Kidney (tissue), 22 donors: ENCODE measurements around the gene GSC2. TPM values are rescaled to one million over a fixed set of nuclear protein-coding genes. Genes with fewer than 3 reads are reported as not detected.

ENCODE experiments used
- DNase-seq, 5 donors: peaks; one replicate each; pipeline ENCODE4 v3.0.0-alpha.2; 2013 to 2020
- FAIRE-seq: peaks from 2 replicates; lab custom pipeline; 2012; peaks lifted over from hg19 to GRCh38; lab: Jason Lieb, UNC
- H3K27ac ChIP-seq, 2 donors: one replicate each; pipeline ENCODE4 v1.7.0; 2013; ENCODE audit warnings: low read depth in 2 of 2, low read length in 2 of 2, inconsistent platforms in 1 of 2
- H3K27me3 ChIP-seq: one replicate; pipeline ENCODE4 v1.7.1; 2013; ENCODE audit warnings: low read length, inconsistent platforms; ENCODE audit not compliant: control insufficient read depth, insufficient read depth
- H3K36me3 ChIP-seq, 3 donors: one replicate each; pipeline versions ENCODE4 v1.7.0 to v1.7.1; 2013; ENCODE audit warnings: low read length in 3 of 3, control low read depth in 1 of 3, inconsistent platforms in 1 of 3; ENCODE audit not compliant: insufficient read depth in 3 of 3, control insufficient read depth in 2 of 3
- H3K4me1 ChIP-seq, 3 donors: one replicate each; pipeline versions ENCODE4 v1.7.0 to v1.7.1; 2013; ENCODE audit warnings: low read length in 3 of 3, inconsistent platforms in 1 of 3, low read depth in 1 of 3; ENCODE audit not compliant: control insufficient read depth in 2 of 3, insufficient read depth in 2 of 3
- H3K4me3 ChIP-seq, 3 donors: one replicate each; pipeline versions ENCODE4 v1.7.0 to v1.8.1; 2013; ENCODE audit warnings: low read length in 3 of 3, control low read depth in 1 of 3, inconsistent platforms in 1 of 3
- H3K9ac ChIP-seq, 3 donors: one replicate each; pipeline versions ENCODE4 v1.7.0 to v1.7.1; 2013; ENCODE audit warnings: low read length in 3 of 3, control low read depth in 1 of 3, inconsistent platforms in 1 of 3
- H3K9me3 ChIP-seq, 3 donors: one replicate each; pipeline versions ENCODE4 v1.7.0 to v1.7.1; 2013; ENCODE audit warnings: low read length in 3 of 3, control low read depth in 1 of 3, inconsistent platforms in 1 of 3; ENCODE audit not compliant: control insufficient read depth in 2 of 3, insufficient read depth in 1 of 3
- intact Hi-C: fragments of 100-400 bp; cut with DNase I; formaldehyde crosslinking; loops from one replicate; pipeline ENCODE4 v1.11.1; 2022
- long read RNA-seq, 10 donors: library from polyadenylated mRNA in 1 of 10; unstranded in 1 of 10; transcript quantifications; one replicate each; pipeline ENCODE4 v2.0.0 and lab custom pipeline, GENCODE V29; 2021 to 2026
- polyA plus RNA-seq: library from polyadenylated mRNA; stranded (reverse); fragments of 350-450 nt; fragmentation: Illumina TruSeq; extraction: RNeasy Lipid Tissue Mini Kit (QIAGEN cat#74804); gene quantifications from one replicate; pipeline ENCODE4 v1.2.3, GENCODE V29; 2014; ENCODE audit warnings: low read depth, low replicate concordance; ENCODE audit not compliant: insufficient read depth
- total RNA-seq: library from RNA; stranded (reverse); fragmentation: NEBNext Ultra II Directional; extraction: Animal tissue kit (Norgen Biotek cat#: 25700); gene quantifications from one replicate; pipeline ENCODE4 v1.2.1, GENCODE V29; 2021
- TF ChIP-seq, protein P1 (sequence below): IDR thresholded peaks from 3 replicates; pipeline ENCODE4 v1.5.1; 2012; ENCODE audit warnings: mild to moderate bottlenecking, moderate library complexity, borderline replicate concordance; ENCODE audit not compliant: insufficient read depth; ENCODE audit errors: extremely low read depth
- donor health status: control.
- donor health status: control.
- donor health status: control.
- donor health status: control.
- donor health status: control.
- donor health status: DM: yes; HTN: yes; CAD: no.
- donor health status: Normal renal cell carcinoma (clear cell type).

Gene GSC2, protein sequence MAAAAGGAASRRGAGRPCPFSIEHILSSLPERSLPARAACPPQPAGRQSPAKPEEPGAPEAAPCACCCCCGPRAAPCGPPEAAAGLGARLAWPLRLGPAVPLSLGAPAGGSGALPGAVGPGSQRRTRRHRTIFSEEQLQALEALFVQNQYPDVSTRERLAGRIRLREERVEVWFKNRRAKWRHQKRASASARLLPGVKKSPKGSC
- total RNA-seq (not detected), polyA plus RNA-seq (not detected)
- long read RNA-seq, donor 1: 0 reads
- long read RNA-seq, donor 2: 0 reads
- long read RNA-seq, donor 3: 0 reads
- long read RNA-seq, donor 4: 0 reads
- long read RNA-seq, donor 5: 0 reads
- long read RNA-seq, donor 6: 0 reads
- long read RNA-seq, donor 7: 0 reads
- long read RNA-seq, donor 8: 0 reads
- long read RNA-seq, donor 9: 0 reads
- long read RNA-seq, donor 10: 0 reads

DNA sequence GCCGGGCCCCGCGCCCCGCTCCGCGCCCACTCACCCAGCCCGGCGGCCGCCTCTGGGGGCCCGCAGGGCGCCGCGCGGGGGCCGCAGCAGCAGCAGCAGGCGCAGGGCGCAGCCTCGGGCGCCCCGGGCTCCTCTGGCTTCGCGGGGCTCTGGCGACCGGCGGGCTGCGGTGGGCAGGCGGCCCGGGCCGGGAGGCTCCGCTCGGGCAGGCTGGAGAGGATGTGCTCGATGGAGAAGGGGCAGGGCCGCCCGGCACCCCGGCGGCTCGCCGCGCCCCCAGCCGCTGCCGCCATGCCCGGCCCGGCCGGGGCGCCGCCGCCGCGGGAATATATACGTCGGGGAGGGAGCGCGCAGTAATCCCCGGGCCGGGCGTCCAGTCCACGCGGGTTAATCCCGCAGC, at the start of gene GSC2:
GSC2 (minus strand) TSS at position 302 of the 400 bp plus-strand sequence; CDS start at position 293, 9 bp downstream.
- no peak within 1 kb of the TSS for H3K9ac ChIP-seq
- no peaks in the 10 kb centered on the region for H3K4me1 ChIP-seq
- peaks cover 26% of the 10 kb centered on the region for H3K27me3 ChIP-seq
- intact Hi-C loops: no loop called here
- no peak within 1 kb of the TSS for H3K4me3 ChIP-seq
- no peaks in the 10 kb centered on the region for H3K36me3 ChIP-seq
- no peaks in the 10 kb centered on the region for H3K9me3 ChIP-seq
- H3K27ac ChIP-seq: no peak within 1 kb of the TSS
- TF ChIP-seq, protein P1, sequence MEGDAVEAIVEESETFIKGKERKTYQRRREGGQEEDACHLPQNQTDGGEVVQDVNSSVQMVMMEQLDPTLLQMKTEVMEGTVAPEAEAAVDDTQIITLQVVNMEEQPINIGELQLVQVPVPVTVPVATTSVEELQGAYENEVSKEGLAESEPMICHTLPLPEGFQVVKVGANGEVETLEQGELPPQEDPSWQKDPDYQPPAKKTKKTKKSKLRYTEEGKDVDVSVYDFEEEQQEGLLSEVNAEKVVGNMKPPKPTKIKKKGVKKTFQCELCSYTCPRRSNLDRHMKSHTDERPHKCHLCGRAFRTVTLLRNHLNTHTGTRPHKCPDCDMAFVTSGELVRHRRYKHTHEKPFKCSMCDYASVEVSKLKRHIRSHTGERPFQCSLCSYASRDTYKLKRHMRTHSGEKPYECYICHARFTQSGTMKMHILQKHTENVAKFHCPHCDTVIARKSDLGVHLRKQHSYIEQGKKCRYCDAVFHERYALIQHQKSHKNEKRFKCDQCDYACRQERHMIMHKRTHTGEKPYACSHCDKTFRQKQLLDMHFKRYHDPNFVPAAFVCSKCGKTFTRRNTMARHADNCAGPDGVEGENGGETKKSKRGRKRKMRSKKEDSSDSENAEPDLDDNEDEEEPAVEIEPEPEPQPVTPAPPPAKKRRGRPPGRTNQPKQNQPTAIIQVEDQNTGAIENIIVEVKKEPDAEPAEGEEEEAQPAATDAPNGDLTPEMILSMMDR: no peak
- FAIRE-seq (no peak), DNase-seq (no peak)

DNA sequence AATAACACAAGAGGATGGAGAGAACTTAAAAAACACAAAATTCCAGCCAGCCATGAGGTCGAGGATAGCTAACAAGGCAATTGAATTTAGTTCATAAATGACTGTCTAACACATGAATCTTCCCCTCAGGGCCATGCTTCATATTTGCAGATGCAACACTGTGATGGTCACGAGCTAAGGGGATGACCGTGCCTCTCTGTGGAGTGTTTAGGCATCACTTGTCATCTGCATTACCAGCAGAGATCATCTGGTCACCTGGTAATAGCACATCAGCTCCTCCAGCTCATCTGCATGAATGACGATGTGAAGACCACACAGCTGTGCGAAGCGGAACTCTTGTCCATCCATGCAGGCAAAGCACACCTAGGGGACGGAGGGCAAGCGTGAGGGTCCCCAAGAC, 49.4 kb upstream of the GSC2 start:
- intact Hi-C loops: no loop called here
- no peak overlapping the region for H3K27ac ChIP-seq
- no peak overlapping the region for H3K9ac ChIP-seq
- no peaks in the 10 kb centered on the region for H3K4me1 ChIP-seq
- no peaks in the 10 kb centered on the region for H3K27me3 ChIP-seq
- no peak for FAIRE-seq
- TF ChIP-seq, protein P1: no peak
- no peak for DNase-seq
- peaks cover 0 to 3% (median 2%) of the 10 kb centered on the region in 3 donors for H3K36me3 ChIP-seq
- H3K9me3 ChIP-seq: no peaks in the 10 kb centered on the region
- H3K4me3 ChIP-seq: no peak overlapping the region

DNA sequence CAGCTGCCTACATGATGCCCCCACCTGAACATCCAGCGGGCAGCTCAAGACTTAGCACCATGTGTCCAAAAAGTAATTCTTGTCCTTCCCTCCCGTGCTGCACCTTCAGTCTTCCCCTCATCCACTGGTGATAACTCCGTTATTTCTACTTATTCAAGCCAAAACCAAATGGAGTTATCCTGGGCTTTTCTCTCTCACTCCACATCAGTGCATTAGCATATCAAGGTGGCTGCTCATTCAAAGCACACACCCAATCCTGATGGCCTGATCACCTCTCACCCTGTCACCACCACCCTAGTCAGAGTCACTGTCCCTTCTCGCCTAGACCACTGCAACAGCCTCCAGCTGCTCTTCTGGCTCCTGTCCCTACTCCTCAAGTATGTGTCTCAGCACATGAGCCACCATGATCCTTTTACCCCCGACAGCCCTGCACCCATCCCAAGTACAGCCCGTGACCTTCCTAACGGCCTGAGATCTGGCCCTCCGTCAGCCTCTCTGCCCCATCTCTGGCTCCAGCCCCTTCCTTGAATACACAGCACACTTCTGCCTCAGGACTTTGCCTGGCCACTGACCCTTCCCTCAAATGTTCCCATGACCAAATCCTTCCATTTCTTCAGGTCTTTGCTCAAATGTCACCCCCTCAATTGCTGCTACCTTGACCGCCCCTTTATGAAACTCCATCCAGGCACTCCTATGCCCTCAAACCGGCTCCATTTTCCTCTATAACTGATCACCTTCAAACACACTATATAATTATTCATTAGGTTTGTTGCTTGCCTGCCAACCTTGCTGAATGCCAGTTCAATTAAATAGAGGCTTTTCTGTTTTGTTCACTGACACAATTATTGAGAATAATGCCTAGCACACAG, 48.1 kb upstream of the GSC2 start:
- Histone ChIP-seq H3K9ac (no peak overlapping the region), H3K9me3 (no peaks in the 10 kb centered on the region), H3K4me1 (no peaks in the 10 kb centered on the region), H3K36me3 (peaks cover 0 to 3% (median 2%) of the 10 kb centered on the region in 3 donors), H3K4me3 (no peak overlapping the region), H3K27me3 (no peaks in the 10 kb centered on the region), H3K27ac (no peak overlapping the region)
- TF ChIP-seq, protein P1: no peak
- DNase-seq (no peak), FAIRE-seq (no peak)
- intact Hi-C loops: no loop called here
